VCaP (cell line): ENCODE results near the gene MLLT11.
A peak's percentile ranks its signal among the peaks of the same experiment; 100 is the strongest.
"Not testable (repeated sequence)": the region's sequence is repeated elsewhere in the genome, so short reads cannot be mapped to it uniquely, and the experiment has no call there.

Experiments used
- H3K27ac ChIP-seq: fragments of 450-650 bp; 2 replicates; pipeline ENCODE4 v1.5.1; 2017
- TF ChIP-seq, protein P1 (sequence below): fragments of 450-650 bp; conservative IDR thresholded peaks from 2 replicates; pipeline ENCODE4 v1.5.1; 2017; ENCODE audit warnings: mild to moderate bottlenecking, moderate library complexity

The MLLT11 gene

DNA sequence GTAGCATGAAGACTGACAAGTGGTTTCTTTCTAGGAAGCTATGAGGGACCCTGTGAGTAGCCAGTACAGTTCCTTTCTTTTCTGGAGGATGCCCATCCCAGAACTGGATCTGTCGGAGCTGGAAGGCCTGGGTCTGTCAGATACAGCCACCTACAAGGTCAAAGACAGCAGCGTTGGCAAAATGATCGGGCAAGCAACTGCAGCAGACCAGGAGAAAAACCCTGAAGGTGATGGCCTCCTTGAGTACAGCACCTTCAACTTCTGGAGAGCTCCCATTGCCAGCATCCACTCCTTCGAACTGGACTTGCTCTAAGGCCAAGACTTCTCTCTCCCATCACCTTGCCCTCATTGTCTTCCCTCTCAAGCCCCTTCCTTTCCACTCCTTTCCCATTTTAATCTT is 7.0 kb downstream of the MLLT11 start:
- TF ChIP-seq, protein P1, sequence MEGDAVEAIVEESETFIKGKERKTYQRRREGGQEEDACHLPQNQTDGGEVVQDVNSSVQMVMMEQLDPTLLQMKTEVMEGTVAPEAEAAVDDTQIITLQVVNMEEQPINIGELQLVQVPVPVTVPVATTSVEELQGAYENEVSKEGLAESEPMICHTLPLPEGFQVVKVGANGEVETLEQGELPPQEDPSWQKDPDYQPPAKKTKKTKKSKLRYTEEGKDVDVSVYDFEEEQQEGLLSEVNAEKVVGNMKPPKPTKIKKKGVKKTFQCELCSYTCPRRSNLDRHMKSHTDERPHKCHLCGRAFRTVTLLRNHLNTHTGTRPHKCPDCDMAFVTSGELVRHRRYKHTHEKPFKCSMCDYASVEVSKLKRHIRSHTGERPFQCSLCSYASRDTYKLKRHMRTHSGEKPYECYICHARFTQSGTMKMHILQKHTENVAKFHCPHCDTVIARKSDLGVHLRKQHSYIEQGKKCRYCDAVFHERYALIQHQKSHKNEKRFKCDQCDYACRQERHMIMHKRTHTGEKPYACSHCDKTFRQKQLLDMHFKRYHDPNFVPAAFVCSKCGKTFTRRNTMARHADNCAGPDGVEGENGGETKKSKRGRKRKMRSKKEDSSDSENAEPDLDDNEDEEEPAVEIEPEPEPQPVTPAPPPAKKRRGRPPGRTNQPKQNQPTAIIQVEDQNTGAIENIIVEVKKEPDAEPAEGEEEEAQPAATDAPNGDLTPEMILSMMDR, result no peak
- H3K27ac ChIP-seq, result no peak overlapping the region

GRCh38 chr1:151069103-151069486 is 8.9 kb downstream of the MLLT11 start:
- TF ChIP-seq, protein P1, result no peak
- peak overlapping the region; percentile 100 for H3K27ac ChIP-seq

- H3K27ac ChIP-seq, result peak within 1 kb of the TSS; percentile 100
- TF ChIP-seq, protein P1, result peak; percentile 98
Measured at GRCh38 chr1:151070474-151071276, 10.5 kb downstream of the MLLT11 start, which contains the start of gene GABPB2. TSS of gene GABPB2 (plus strand) at chr1:151070761. CDS start at chr1:151088190, 17,429 bp downstream.

DNA sequence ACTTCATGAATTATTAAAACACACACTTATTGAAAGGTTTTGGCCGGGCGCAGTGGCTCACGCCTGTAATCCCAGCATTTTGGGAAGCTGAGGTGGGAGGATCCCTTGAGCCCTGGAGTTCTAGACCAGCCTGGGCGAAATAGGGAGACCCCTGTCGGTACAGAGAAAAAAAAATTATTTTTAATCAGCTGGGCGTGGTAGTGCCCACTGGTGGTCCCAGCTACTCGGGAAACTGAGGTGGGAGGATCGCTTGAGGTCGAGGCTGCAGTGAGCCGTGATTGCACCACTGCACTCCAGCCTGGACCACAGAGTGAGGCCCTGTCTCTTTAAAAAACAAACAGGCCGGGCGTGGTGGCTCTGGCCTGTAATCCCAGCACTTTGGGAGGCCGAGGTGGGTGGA is 12.0 kb downstream of the MLLT11 start:
- TF ChIP-seq, protein P1, result no peak
- no peak overlapping the region for H3K27ac ChIP-seq

GRCh38 chr1:151085953-151086559 is 25.9 kb downstream of the MLLT11 start:
- TF ChIP-seq, protein P1, result no peak

GRCh38 chr1:151097426-151097825 is 37.2 kb downstream of the MLLT11 start:
- H3K27ac ChIP-seq, result not testable (repeated sequence)

More at GRCh38 chr1:151085953-151086559, 25.9 kb downstream of the MLLT11 start:
- H3K27ac ChIP-seq, result no peak overlapping the region

DNA sequence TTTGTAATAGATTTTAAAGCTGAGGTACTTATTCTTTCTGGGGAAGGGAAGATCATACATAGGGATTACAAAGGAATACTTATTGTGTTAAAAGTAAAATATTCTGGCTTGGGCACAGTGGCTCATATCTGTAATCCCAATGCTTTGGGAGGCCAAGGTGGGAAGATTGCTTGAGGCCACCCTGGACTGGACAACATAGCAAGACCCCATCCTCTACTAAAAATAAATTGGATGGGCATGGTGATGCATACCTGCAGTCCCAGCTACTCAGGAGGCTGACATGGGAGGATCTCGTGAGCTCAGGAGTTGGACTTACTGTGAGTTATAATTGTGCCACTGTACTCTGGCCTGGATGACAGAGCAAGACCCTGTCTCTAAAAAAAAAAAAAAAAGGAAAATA is 37.9 kb downstream of the MLLT11 start:
- TF ChIP-seq, protein P1, result no peak
- no peak overlapping the region for H3K27ac ChIP-seq

GRCh38 chr1:151104630-151105029 is 44.4 kb downstream of the MLLT11 start:
- no peak overlapping the region for H3K27ac ChIP-seq
- TF ChIP-seq, protein P1, result no peak
